ENCODE measurements around the gene DBNL. TPM values are rescaled to one million over a fixed set of nuclear protein-coding genes. Genes with fewer than 3 reads are reported as not detected.
A peak's percentile ranks its signal among the peaks of the same experiment; 100 is the strongest.

DBNL gene
- total RNA-seq, 1 donor from 2014 or later = 85.0 TPM

DNA sequence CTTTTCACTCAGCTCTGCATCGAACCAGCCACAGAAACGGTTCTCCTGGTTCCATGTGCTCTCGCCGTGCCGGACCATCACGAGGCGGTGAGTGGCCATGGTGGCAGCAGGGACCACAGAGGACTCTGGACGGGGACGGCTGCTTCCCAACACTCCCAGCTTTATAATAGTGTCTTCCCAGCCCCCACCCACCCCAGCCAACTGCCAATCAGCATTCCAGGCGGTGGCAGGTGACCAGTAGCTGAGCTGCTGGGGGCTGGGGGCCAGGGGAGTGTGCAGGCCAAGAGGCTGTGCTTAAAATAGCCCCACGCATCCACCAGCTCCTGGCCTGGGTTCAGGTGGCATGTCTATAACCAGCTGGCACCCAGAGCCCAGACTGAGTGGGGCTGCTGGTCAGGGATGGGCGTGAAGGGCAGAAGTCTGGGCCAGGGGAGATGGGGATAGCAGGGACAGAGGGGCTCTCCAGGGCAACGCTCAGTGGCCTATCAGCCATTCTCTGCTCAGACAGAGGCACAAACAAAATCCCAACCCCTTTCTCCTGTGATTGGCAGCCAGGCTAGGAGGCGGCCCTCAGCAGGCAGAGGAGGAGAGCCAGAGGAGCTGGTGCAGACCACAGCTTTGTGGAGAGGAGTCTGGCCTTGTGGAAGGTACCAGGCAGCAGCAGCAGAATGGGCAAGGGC is 21.1 kb downstream of the DBNL start, which contains the start of gene PGAM2:
Gene PGAM2, minus strand, starts transcription at position 137 of the 680 bp plus-strand sequence. Its CDS starts 38 bp downstream, at position 99.
- Histone ChIP-seq H3K27me3 (ENCODE audit: insufficient read depth, low read length) (peaks cover 3% of the 10 kb centered on the region), H3K9ac (ENCODE audit: low read length) (no peak within 1 kb of the TSS), H3K4me1 (ENCODE audit: insufficient read depth, low read length) (peaks cover 3% of the 10 kb centered on the region), H4K20me1 (ENCODE audit: insufficient read depth, low read length) (peaks cover 55% of the 10 kb centered on the region), H3K4me2 (ENCODE audit: low read length) (peak within 1 kb of the TSS; percentile 10), H3K36me3 (ENCODE audit: insufficient read depth, low read length) (peaks cover 5% of the 10 kb centered on the region), H2AFZ (ENCODE audit: low read depth, low read length) (no peak within 1 kb of the TSS), H3K27ac (ENCODE audit: low read depth, low read length) (no peak within 1 kb of the TSS), H3K4me3 (ENCODE audit: insufficient read depth, low read depth, low read length) (no peak within 1 kb of the TSS), H3K79me2 (ENCODE audit: insufficient read depth, low read length) (no peaks in the 10 kb centered on the region), H3K9me3 (ENCODE audit: insufficient read depth, low read depth, low read length) (no peaks in the 10 kb centered on the region)
- H3K36me3 Mint-ChIP-seq (ENCODE audit: low read depth, unreplicated experiment) = peaks cover 7% of the 10 kb centered on the region
- no peak within 1 kb of the TSS for H3K27ac Mint-ChIP-seq (ENCODE audit: unreplicated experiment)
- H3K9me3 Mint-ChIP-seq (ENCODE audit: unreplicated experiment) = no peaks in the 10 kb centered on the region
- no peak for DNase-seq (ENCODE audit: low read depth)
- TF ChIP-seq, protein P1, sequence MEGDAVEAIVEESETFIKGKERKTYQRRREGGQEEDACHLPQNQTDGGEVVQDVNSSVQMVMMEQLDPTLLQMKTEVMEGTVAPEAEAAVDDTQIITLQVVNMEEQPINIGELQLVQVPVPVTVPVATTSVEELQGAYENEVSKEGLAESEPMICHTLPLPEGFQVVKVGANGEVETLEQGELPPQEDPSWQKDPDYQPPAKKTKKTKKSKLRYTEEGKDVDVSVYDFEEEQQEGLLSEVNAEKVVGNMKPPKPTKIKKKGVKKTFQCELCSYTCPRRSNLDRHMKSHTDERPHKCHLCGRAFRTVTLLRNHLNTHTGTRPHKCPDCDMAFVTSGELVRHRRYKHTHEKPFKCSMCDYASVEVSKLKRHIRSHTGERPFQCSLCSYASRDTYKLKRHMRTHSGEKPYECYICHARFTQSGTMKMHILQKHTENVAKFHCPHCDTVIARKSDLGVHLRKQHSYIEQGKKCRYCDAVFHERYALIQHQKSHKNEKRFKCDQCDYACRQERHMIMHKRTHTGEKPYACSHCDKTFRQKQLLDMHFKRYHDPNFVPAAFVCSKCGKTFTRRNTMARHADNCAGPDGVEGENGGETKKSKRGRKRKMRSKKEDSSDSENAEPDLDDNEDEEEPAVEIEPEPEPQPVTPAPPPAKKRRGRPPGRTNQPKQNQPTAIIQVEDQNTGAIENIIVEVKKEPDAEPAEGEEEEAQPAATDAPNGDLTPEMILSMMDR (IDR thresholded peaks at IDR 0.05; ENCODE audit: insufficient read depth, low read depth, low read length) = no peak
- TF ChIP-seq EZH2 (IDR thresholded peaks at IDR 0.05; ENCODE audit: insufficient read depth, low read length) = no peak
- no peak for FAIRE-seq
- H3K4me1 Mint-ChIP-seq (ENCODE audit: low read depth, unreplicated experiment) = peaks cover 14% of the 10 kb centered on the region
- no peak within 1 kb of the TSS for H3K4me3 Mint-ChIP-seq (ENCODE audit: unreplicated experiment)
- no peaks in the 10 kb centered on the region for H3K27me3 Mint-ChIP-seq (ENCODE audit: low read depth, unreplicated experiment)

DNA sequence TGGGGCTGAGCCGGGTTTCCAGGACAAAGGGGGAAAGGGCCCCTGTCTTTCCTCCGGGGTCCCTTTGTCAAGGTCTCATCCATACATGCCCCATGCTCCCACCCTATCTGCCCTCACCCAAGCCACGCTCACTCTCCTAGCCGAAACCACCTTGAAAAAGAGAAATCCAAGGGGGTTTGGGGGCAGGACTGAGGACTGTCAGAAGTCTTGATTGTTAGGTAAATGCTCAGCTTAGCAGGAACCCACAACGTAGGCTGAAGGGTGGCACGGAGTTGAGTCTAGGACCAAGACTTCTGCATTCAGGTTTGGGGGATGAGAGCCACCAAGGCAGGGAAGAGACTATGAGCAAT is 21.6 kb downstream of the DBNL start:
- FAIRE-seq (no peak), DNase-seq (ENCODE audit: low read depth) (no peak)
- Mint-ChIP-seq H3K9me3 (ENCODE audit: unreplicated experiment) (no peaks in the 10 kb centered on the region), H3K36me3 (ENCODE audit: low read depth, unreplicated experiment) (peaks cover 7% of the 10 kb centered on the region), H3K4me1 (ENCODE audit: low read depth, unreplicated experiment) (peaks cover 14% of the 10 kb centered on the region), H3K27me3 (ENCODE audit: low read depth, unreplicated experiment) (no peaks in the 10 kb centered on the region), H3K27ac (ENCODE audit: unreplicated experiment) (no peak overlapping the region), H3K4me3 (ENCODE audit: unreplicated experiment) (no peak overlapping the region)
- H4K20me1 ChIP-seq (ENCODE audit: insufficient read depth, low read length) = peaks cover 51% of the 10 kb centered on the region
- H3K4me3 ChIP-seq (ENCODE audit: insufficient read depth, low read depth, low read length) = no peak overlapping the region
- H2AFZ ChIP-seq (ENCODE audit: low read depth, low read length) = no peak overlapping the region
- no peak overlapping the region for H3K9ac ChIP-seq (ENCODE audit: low read length)
- H3K4me2 ChIP-seq (ENCODE audit: low read length) = no peak overlapping the region
- H3K79me2 ChIP-seq (ENCODE audit: insufficient read depth, low read length) = no peaks in the 10 kb centered on the region
- peaks cover 3% of the 10 kb centered on the region for H3K27me3 ChIP-seq (ENCODE audit: insufficient read depth, low read length)
- TF ChIP-seq, protein P1 (IDR thresholded peaks at IDR 0.05; ENCODE audit: insufficient read depth, low read depth, low read length) = no peak
- TF ChIP-seq EZH2 (IDR thresholded peaks at IDR 0.05; ENCODE audit: insufficient read depth, low read length) = no peak
- H3K36me3 ChIP-seq (ENCODE audit: insufficient read depth, low read length) = peaks cover 2% of the 10 kb centered on the region
- no peaks in the 10 kb centered on the region for H3K9me3 ChIP-seq (ENCODE audit: insufficient read depth, low read depth, low read length)
- H3K27ac ChIP-seq (ENCODE audit: low read depth, low read length) = no peak overlapping the region
- peaks cover 3% of the 10 kb centered on the region for H3K4me1 ChIP-seq (ENCODE audit: insufficient read depth, low read length)

DNA sequence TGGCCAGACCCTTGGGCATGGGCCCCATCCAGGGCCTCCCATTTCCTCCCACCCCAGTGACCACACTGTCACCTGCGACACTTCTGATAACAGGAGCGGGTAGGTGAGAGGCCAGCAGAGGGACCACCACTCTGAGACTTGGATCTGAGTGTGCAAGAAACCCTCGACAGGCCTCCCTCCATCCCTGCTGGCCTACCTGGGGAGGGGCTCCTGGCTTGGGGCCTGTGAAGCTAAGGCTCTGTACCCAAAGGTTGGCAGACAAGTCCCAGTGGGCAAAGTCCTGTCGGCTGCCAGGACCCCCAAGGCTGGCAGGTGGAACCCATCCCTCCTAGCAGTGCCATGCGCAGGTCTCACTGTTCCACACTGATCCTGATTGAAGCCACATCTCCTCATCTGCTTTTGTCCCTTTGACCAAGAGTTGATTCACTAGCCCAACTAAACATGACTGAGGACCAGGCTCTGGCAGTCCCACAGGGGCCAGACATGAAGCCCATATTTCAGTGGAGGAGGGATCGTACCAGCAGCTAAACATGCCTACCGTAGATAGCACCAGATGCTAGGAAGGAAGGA is 22.1 kb downstream of the DBNL start:
- Mint-ChIP-seq H3K27ac (ENCODE audit: unreplicated experiment) (no peak overlapping the region), H3K4me1 (ENCODE audit: low read depth, unreplicated experiment) (peaks cover 14% of the 10 kb centered on the region), H3K4me3 (ENCODE audit: unreplicated experiment) (no peak overlapping the region), H3K27me3 (ENCODE audit: low read depth, unreplicated experiment) (no peaks in the 10 kb centered on the region), H3K9me3 (ENCODE audit: unreplicated experiment) (no peaks in the 10 kb centered on the region), H3K36me3 (ENCODE audit: low read depth, unreplicated experiment) (peaks cover 4% of the 10 kb centered on the region)
- H3K36me3 ChIP-seq (ENCODE audit: insufficient read depth, low read length) = peaks cover under 1% of the 10 kb centered on the region
- DNase-seq (ENCODE audit: low read depth) (no peak), FAIRE-seq (no peak)
- H3K27me3 ChIP-seq (ENCODE audit: insufficient read depth, low read length) = peaks cover 3% of the 10 kb centered on the region
- peaks cover 46% of the 10 kb centered on the region for H4K20me1 ChIP-seq (ENCODE audit: insufficient read depth, low read length)
- no peak overlapping the region for H3K4me3 ChIP-seq (ENCODE audit: insufficient read depth, low read depth, low read length)
- TF ChIP-seq EZH2 (IDR thresholded peaks at IDR 0.05; ENCODE audit: insufficient read depth, low read length) = no peak
- TF ChIP-seq, protein P1 (IDR thresholded peaks at IDR 0.05; ENCODE audit: insufficient read depth, low read depth, low read length) = no peak
- H3K79me2 ChIP-seq (ENCODE audit: insufficient read depth, low read length) = no peaks in the 10 kb centered on the region
- no peak overlapping the region for H2AFZ ChIP-seq (ENCODE audit: low read depth, low read length)
- H3K4me1 ChIP-seq (ENCODE audit: insufficient read depth, low read length) = peaks cover 3% of the 10 kb centered on the region
- H3K9ac ChIP-seq (ENCODE audit: low read length) = no peak overlapping the region
- H3K9me3 ChIP-seq (ENCODE audit: insufficient read depth, low read depth, low read length) = no peaks in the 10 kb centered on the region
- H3K27ac ChIP-seq (ENCODE audit: low read depth, low read length) = no peak overlapping the region
- no peak overlapping the region for H3K4me2 ChIP-seq (ENCODE audit: low read length)

Data from astrocyte (in vitro differentiated cells and primary cell).